Trophoblast cell (in vitro differentiated cells and primary cell): ENCODE measurements around the gene GPBAR1.

Source experiments
- DNase-seq, 2 donors: peaks; one replicate each; pipeline ENCODE4 v3.0.0-alpha.2; 2016
- H2AFZ ChIP-seq: 2 replicates; pipeline ENCODE4 v1.6.1; 2013; ENCODE audit warnings: low read length, moderate library complexity, mild to moderate bottlenecking; ENCODE audit not compliant: insufficient read depth, poor library complexity
- H2AK5ac ChIP-seq: 2 replicates; pipeline ENCODE4 v1.6.1; 2013; ENCODE audit warnings: mild to moderate bottlenecking, low read length
- H2BK120ac ChIP-seq: 2 replicates; pipeline ENCODE4 v1.6.1; 2013; ENCODE audit warnings: low read length, mild to moderate bottlenecking, moderate library complexity; ENCODE audit not compliant: insufficient read depth, poor library complexity
- H2BK12ac ChIP-seq: 2 replicates; pipeline ENCODE4 v1.6.1; 2013; ENCODE audit warnings: mild to moderate bottlenecking, low read length, moderate library complexity
- H2BK5ac ChIP-seq: 2 replicates; pipeline ENCODE4 v1.6.1; 2013; ENCODE audit warnings: low read length, low read depth, moderate library complexity, mild to moderate bottlenecking; ENCODE audit not compliant: poor library complexity
- H3K14ac ChIP-seq: 2 replicates; pipeline ENCODE4 v1.6.1; 2013; ENCODE audit warnings: mild to moderate bottlenecking, low read length
- H3K18ac ChIP-seq: 2 replicates; pipeline ENCODE4 v1.6.1; 2013; ENCODE audit warnings: mild to moderate bottlenecking, low read length
- H3K23ac ChIP-seq: 2 replicates; pipeline ENCODE4 v1.6.1; 2013; ENCODE audit warnings: low read length
- H3K27ac ChIP-seq: 2 replicates; pipeline ENCODE4 v1.5.1; 2013; ENCODE audit warnings: low read depth, mild to moderate bottlenecking, inconsistent platforms, low read length, moderate library complexity
- H3K27me3 ChIP-seq: 2 replicates; pipeline ENCODE4 v1.6.1; 2013; ENCODE audit warnings: inconsistent platforms, mild to moderate bottlenecking, low read length, moderate library complexity; ENCODE audit not compliant: insufficient read depth
- H3K36me3 ChIP-seq, 2 experiments: 1 replicate in 1 of 2; 2 replicates in 1 of 2; pipeline ENCODE4 v1.6.1; 2013; ENCODE audit warnings: low read length in 2 of 2, mild to moderate bottlenecking in 2 of 2, moderate library complexity in 1 of 2; ENCODE audit not compliant: insufficient read depth in 2 of 2, control insufficient read depth in 1 of 2
- H3K4ac ChIP-seq: 2 replicates; pipeline ENCODE4 v1.6.1; 2013; ENCODE audit warnings: low read depth, mild to moderate bottlenecking, low read length, moderate library complexity
- H3K4me1 ChIP-seq, 2 experiments: 1 replicate in 1 of 2; 2 replicates in 1 of 2; pipeline ENCODE4 v1.6.1; 2013; ENCODE audit warnings: low read length in 2 of 2, mild to moderate bottlenecking in 2 of 2, moderate library complexity in 1 of 2; ENCODE audit not compliant: insufficient read depth in 2 of 2, control insufficient read depth in 1 of 2
- H3K4me2 ChIP-seq: 2 replicates; pipeline ENCODE4 v1.6.1; 2013; ENCODE audit warnings: inconsistent platforms, mild to moderate bottlenecking, low read length, moderate library complexity
- H3K4me3 ChIP-seq: 2 replicates; pipeline ENCODE4 v1.5.1; 2013; ENCODE audit warnings: mild to moderate bottlenecking, low read depth, low read length, inconsistent platforms
- H3K79me1 ChIP-seq: one replicate; pipeline ENCODE4 v1.6.1; 2013; ENCODE audit warnings: low read length
- H3K79me2 ChIP-seq: 2 replicates; pipeline ENCODE4 v1.6.1; 2013; ENCODE audit warnings: low read length, mild to moderate bottlenecking; ENCODE audit not compliant: control insufficient read depth, insufficient read depth, poor library complexity
- H3K9ac ChIP-seq: 2 replicates; pipeline ENCODE4 v1.6.1; 2013; ENCODE audit warnings: mild to moderate bottlenecking, low read length
- H3K9me3 ChIP-seq: 2 replicates; pipeline ENCODE4 v1.6.1; 2013; ENCODE audit warnings: low read depth, mild to moderate bottlenecking, control low read depth, inconsistent platforms, low read length; ENCODE audit not compliant: insufficient read depth
- H4K12ac ChIP-seq: 2 replicates; pipeline ENCODE4 v1.6.1; 2013; ENCODE audit warnings: low read depth, mild to moderate bottlenecking, low read length, moderate library complexity
- H4K8ac ChIP-seq: 2 replicates; pipeline ENCODE4 v1.6.1; 2013; ENCODE audit warnings: low read depth, mild to moderate bottlenecking, low read length, moderate library complexity
- H4K91ac ChIP-seq: one replicate; pipeline ENCODE4 v1.6.1; 2013; ENCODE audit warnings: low read depth, mild to moderate bottlenecking, low read length, moderate library complexity
- WGBS: extraction: QIAGEN DNeasy Blood & Tissue Kit; methylation state at CpG from one replicate; pipeline ENCODE4 v1.1.7; 2013; ENCODE audit warnings: missing lambda C conversion rate; ENCODE audit not compliant: insufficient read length, insufficient coverage; ENCODE audit errors: extremely low coverage; 5-methylcytosine and 5-hydroxymethylcytosine counted together

GPBAR1 gene

DNA sequence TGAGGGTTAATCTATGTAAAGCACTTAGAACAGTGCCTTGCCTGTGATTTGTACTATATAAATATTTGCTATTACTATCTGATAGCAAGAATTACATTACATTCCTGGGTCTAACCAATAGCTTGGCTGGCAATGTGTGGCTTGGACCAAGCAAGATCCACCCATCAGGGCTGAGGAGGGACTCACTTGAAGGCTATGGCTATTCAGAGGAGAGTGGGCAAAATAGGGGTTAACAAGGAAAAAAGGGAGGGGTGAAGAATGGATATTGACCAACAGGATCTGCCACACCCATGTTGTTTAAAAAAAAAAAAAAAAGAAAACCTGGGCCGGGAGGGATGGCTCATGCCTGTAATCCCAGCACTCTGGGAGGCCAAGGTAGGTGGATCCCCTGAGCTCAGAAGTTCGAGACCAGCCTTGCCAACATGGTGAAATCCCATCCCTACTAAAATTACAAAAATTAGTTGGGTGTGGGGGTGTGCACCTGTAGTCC is 51.5 kb downstream of the GPBAR1 start:
- Histone ChIP-seq H3K4me3 (no peak overlapping the region), H4K8ac (no peak overlapping the region), H3K14ac (no peak overlapping the region), H3K79me1 (peaks cover 5% of the 10 kb centered on the region), H3K27ac (no peak overlapping the region), H3K9me3 (no peaks in the 10 kb centered on the region), H3K36me3 (no peaks in the 10 kb centered on the region), H3K4me1 (peaks cover 6 to 9% of the 10 kb centered on the region in 2 experiments), H2BK5ac (no peak overlapping the region), H2AK5ac (no peak overlapping the region), H3K18ac (no peak overlapping the region), H4K91ac (peak overlapping the region; percentile 21), H3K4ac (no peak overlapping the region), H2BK120ac (no peak overlapping the region), H3K79me2 (no peaks in the 10 kb centered on the region), H3K23ac (no peak overlapping the region), H3K27me3 (no peaks in the 10 kb centered on the region), H2BK12ac (no peak overlapping the region), H3K9ac (no peak overlapping the region), H4K12ac (no peak overlapping the region), H3K4me2 (no peak overlapping the region), H2AFZ (no peak overlapping the region)
- peak in 1 of 2 donors; percentile 44 for DNase-seq
- no CpG with 5 or more reads among the region's 2 CpGs for WGBS

DNA sequence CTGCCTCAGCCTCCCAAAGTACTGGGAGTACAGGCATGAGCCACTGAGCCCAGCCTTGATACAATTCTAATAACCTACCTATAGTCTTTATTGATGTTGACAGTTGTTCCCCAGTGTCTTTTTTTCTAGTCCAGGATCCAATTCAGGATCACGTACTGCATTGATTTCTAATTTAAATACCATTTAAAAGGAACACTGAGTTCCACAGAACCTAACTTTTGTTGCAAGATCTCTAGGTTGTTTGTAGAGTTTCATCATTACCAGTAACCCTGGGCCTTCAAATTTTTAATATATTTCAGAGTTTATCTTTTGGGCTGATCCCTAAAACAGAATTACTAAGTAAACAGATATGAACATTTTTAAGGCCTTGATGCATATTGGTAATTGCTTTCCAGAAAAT is 52.5 kb downstream of the GPBAR1 start:
- Histone ChIP-seq H3K14ac (no peak overlapping the region), H3K18ac (no peak overlapping the region), H4K91ac (no peak overlapping the region), H2AK5ac (no peak overlapping the region), H3K9me3 (no peaks in the 10 kb centered on the region), H4K12ac (no peak overlapping the region), H3K4me3 (no peak overlapping the region), H3K4me1 (peaks cover 6 to 12% of the 10 kb centered on the region in 2 experiments), H3K79me1 (peaks cover 5% of the 10 kb centered on the region), H3K4ac (no peak overlapping the region), H3K27ac (no peak overlapping the region), H4K8ac (no peak overlapping the region), H3K9ac (no peak overlapping the region), H3K4me2 (no peak overlapping the region), H2AFZ (no peak overlapping the region), H2BK12ac (no peak overlapping the region), H3K23ac (no peak overlapping the region), H2BK120ac (no peak overlapping the region), H2BK5ac (no peak overlapping the region), H3K79me2 (no peaks in the 10 kb centered on the region), H3K36me3 (no peaks in the 10 kb centered on the region), H3K27me3 (no peaks in the 10 kb centered on the region)
- no CpG with 5 or more reads among the region's 1 CpG for WGBS
- DNase-seq = no peak
